MM.1S (cell line): ENCODE data around the gene WNT10A.

Experiments
- DNase-seq: peaks from one replicate; pipeline ENCODE4 v3.0.0-alpha.2; 2015
- H2AFZ ChIP-seq: fragments of 300-600 bp; sonication (generic); 2 replicates; pipeline ENCODE4 v1.6.0; 2016; ENCODE audit warnings: antibody characterized with exemption, low read length
- H3F3A ChIP-seq: fragments of 300-600 bp; sonication (generic); 2 replicates; pipeline ENCODE4 v1.6.1; 2016; ENCODE audit warnings: mild to moderate bottlenecking, antibody characterized with exemption, low read length, moderate library complexity, mixed read lengths; ENCODE audit not compliant: insufficient read depth
- H3K27ac ChIP-seq: fragments of 300-600 bp; sonication (generic); 2 replicates; pipeline ENCODE4 v1.5.1; 2016; ENCODE audit warnings: mild to moderate bottlenecking, low read length
- H3K27me3 ChIP-seq: fragments of 300-600 bp; sonication (generic); replicated peaks from 2 replicates; pipeline ENCODE4 v1.6.0; 2016; ENCODE audit warnings: low read length; ENCODE audit not compliant: insufficient read depth
- H3K36me3 ChIP-seq: fragments of 300-600 bp; sonication (generic); replicated peaks from 2 replicates; pipeline ENCODE4 v1.6.1; 2016; ENCODE audit warnings: mild to moderate bottlenecking, low read length, mixed read lengths; ENCODE audit not compliant: insufficient read depth
- H3K4me1 ChIP-seq: fragments of 300-600 bp; sonication (generic); 2 replicates; pipeline ENCODE4 v1.6.1; 2016; ENCODE audit warnings: low read length, mixed read lengths
- H3K4me2 ChIP-seq: fragments of 300-600 bp; sonication (generic); 2 replicates; pipeline ENCODE4 v1.6.0; 2016; ENCODE audit warnings: low read depth, low read length
- H3K4me3 ChIP-seq: fragments of 300-600 bp; sonication (generic); 2 replicates; pipeline ENCODE4 v1.5.1; 2016; ENCODE audit warnings: low read length, mixed read lengths
- H3K79me2 ChIP-seq: fragments of 300-600 bp; sonication (generic); 2 replicates; pipeline ENCODE4 v1.6.1; 2016; ENCODE audit warnings: mixed run types, low read length, mixed read lengths
- H3K9ac ChIP-seq: fragments of 300-600 bp; sonication (generic); 2 replicates; pipeline ENCODE4 v1.6.1; 2016; ENCODE audit warnings: low read length, mixed read lengths
- H3K9me2 ChIP-seq: fragments of 300-600 bp; sonication (generic); replicated peaks from 2 replicates; pipeline ENCODE4 v1.6.1; 2016; ENCODE audit warnings: mild to moderate bottlenecking, low read length, mixed read lengths; ENCODE audit not compliant: insufficient read depth
- H3K9me3 ChIP-seq: fragments of 300-600 bp; sonication (generic); replicated peaks from 2 replicates; pipeline ENCODE4 v1.6.1; 2016; ENCODE audit warnings: mild to moderate bottlenecking, low read length, mixed read lengths; ENCODE audit not compliant: insufficient read depth
- H4K20me1 ChIP-seq: fragments of 300-600 bp; sonication (generic); 2 replicates; pipeline ENCODE4 v1.6.1; 2016; ENCODE audit warnings: mild to moderate bottlenecking, low read length, moderate library complexity, mixed read lengths; ENCODE audit not compliant: insufficient read depth
- EZH2 ChIP-seq: fragments of 300-600 bp; sonication (generic); optimal IDR thresholded peaks from 2 replicates; pipeline ENCODE3; 2017; ENCODE audit warnings: low read depth, mild to moderate bottlenecking, antibody characterized with exemption, low read length, mixed read lengths
- EZH2phosphoT487 ChIP-seq: fragments of 300-600 bp; sonication (generic); IDR thresholded peaks from 2 replicates; pipeline ENCODE4 v1.6.1; 2018; ENCODE audit warnings: antibody characterized with exemption, low read length
- TF ChIP-seq, protein P1 (sequence below): fragments of 300-600 bp; sonication (generic); IDR thresholded peaks from 2 replicates; pipeline ENCODE4 v1.5.1; 2016; ENCODE audit warnings: antibody characterized with exemption, low read length, mixed read lengths

Gene WNT10A

GRCh38 chr2:218880102-218880858 lies at the start of gene WNT10A:
Gene WNT10A, plus strand, starts transcription at chr2:218880852. Its CDS starts 144 bp downstream, at chr2:218880996.
- no peaks in the 10 kb centered on the region for H3K27me3 ChIP-seq

GRCh38 chr2:218831378-218831990 lies 49.2 kb upstream of the WNT10A start, which contains the start of gene PRKAG3:
Gene PRKAG3, minus strand, starts transcription at chr2:218831803.
- Histone ChIP-seq H3K79me2 (no peaks in the 10 kb centered on the region), H2AFZ (no peak within 1 kb of the TSS), H3K9ac (no peak within 1 kb of the TSS), H3K27ac (no peak within 1 kb of the TSS), H3K4me1 (no peaks in the 10 kb centered on the region), H3K4me3 (no peak within 1 kb of the TSS), H4K20me1 (no peaks in the 10 kb centered on the region), H3K27me3 (no peaks in the 10 kb centered on the region), H3K36me3 (no peaks in the 10 kb centered on the region), H3K4me2 (no peak within 1 kb of the TSS), H3F3A (no peaks in the 10 kb centered on the region), H3K9me3 (no peaks in the 10 kb centered on the region), H3K9me2 (no peaks in the 10 kb centered on the region)
- TF ChIP-seq, protein P1, sequence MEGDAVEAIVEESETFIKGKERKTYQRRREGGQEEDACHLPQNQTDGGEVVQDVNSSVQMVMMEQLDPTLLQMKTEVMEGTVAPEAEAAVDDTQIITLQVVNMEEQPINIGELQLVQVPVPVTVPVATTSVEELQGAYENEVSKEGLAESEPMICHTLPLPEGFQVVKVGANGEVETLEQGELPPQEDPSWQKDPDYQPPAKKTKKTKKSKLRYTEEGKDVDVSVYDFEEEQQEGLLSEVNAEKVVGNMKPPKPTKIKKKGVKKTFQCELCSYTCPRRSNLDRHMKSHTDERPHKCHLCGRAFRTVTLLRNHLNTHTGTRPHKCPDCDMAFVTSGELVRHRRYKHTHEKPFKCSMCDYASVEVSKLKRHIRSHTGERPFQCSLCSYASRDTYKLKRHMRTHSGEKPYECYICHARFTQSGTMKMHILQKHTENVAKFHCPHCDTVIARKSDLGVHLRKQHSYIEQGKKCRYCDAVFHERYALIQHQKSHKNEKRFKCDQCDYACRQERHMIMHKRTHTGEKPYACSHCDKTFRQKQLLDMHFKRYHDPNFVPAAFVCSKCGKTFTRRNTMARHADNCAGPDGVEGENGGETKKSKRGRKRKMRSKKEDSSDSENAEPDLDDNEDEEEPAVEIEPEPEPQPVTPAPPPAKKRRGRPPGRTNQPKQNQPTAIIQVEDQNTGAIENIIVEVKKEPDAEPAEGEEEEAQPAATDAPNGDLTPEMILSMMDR, result no peak
- TF ChIP-seq EZH2, result no peak
- no peak for TF ChIP-seq EZH2phosphoT487
- DNase-seq, result no peak

More at GRCh38 chr2:218880102-218880858, at the start of gene WNT10A:
- H3K9me2 ChIP-seq, result no peaks in the 10 kb centered on the region
- H2AFZ ChIP-seq, result peak within 1 kb of the TSS; percentile 36
- H3K4me2 ChIP-seq, result peak within 1 kb of the TSS; percentile 93
- peaks cover 63% of the 10 kb centered on the region for H3K4me1 ChIP-seq
- peaks cover 45% of the 10 kb centered on the region for H3K79me2 ChIP-seq
- H4K20me1 ChIP-seq, result no peaks in the 10 kb centered on the region
- H3K36me3 ChIP-seq, result no peaks in the 10 kb centered on the region
- TF ChIP-seq EZH2 (no peak), EZH2phosphoT487 (no peak)
- TF ChIP-seq, protein P1, result no peak
- peak within 1 kb of the TSS; percentile 98 for H3K27ac ChIP-seq
- H3K9ac ChIP-seq, result peak within 1 kb of the TSS; percentile 97
- peaks cover 36% of the 10 kb centered on the region for H3F3A ChIP-seq
- DNase-seq, result peak; percentile 97
- peak within 1 kb of the TSS; percentile 96 for H3K4me3 ChIP-seq
- H3K9me3 ChIP-seq, result no peaks in the 10 kb centered on the region

DNA sequence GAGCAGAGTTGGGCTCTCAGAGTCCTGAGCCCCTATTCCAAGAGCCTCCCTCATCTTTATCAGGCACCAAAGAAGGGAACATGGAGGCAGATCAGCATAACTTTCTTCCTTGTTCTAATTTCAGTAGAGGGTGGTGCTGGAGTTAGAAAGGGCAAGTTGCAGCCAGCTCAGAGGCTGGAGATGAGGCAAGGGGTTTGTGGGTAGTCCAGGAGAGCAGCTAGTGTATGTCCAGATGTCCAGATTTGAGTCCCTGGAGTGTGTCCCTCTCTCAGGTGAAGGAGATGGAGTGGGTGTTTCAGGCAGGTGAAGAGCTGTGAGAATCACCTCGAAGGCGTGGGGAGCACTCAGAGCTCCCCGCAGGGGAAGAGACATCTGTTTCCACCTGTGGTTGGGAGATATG lies 48.6 kb upstream of the WNT10A start:
- Histone ChIP-seq H2AFZ (no peak overlapping the region), H3K27me3 (no peaks in the 10 kb centered on the region), H3K9me2 (no peaks in the 10 kb centered on the region), H3K4me1 (no peaks in the 10 kb centered on the region), H3F3A (no peaks in the 10 kb centered on the region), H4K20me1 (no peaks in the 10 kb centered on the region), H3K9me3 (no peaks in the 10 kb centered on the region), H3K36me3 (no peaks in the 10 kb centered on the region), H3K9ac (no peak overlapping the region), H3K4me2 (no peak overlapping the region), H3K4me3 (no peak overlapping the region), H3K79me2 (no peaks in the 10 kb centered on the region), H3K27ac (no peak overlapping the region)
- no peak for DNase-seq
- TF ChIP-seq EZH2 (no peak), EZH2phosphoT487 (no peak)
- TF ChIP-seq, protein P1, result no peak
